BLaER1 (cell line): ENCODE results near the gene SFXN3.

Experiments used
- H3K27ac ChIP-seq: shearing (Covaris generic); formaldehyde crosslinking; 2 replicates; pipeline ENCODE4 v1.8.1; 2022
- H3K27me3 ChIP-seq: shearing (Covaris generic); formaldehyde crosslinking; 2 replicates; pipeline ENCODE4 v1.8.1; 2022
- H3K36me3 ChIP-seq: shearing (Covaris generic); formaldehyde crosslinking; 2 replicates; pipeline ENCODE4 v1.8.1; 2022
- H3K4me1 ChIP-seq: shearing (Covaris generic); formaldehyde crosslinking; 2 replicates; pipeline ENCODE4 v1.8.1; 2022
- H3K4me2 ChIP-seq: shearing (Covaris generic); formaldehyde crosslinking; 2 replicates; pipeline ENCODE4 v1.8.1; 2022
- H3K4me3 ChIP-seq: shearing (Covaris generic); formaldehyde crosslinking; 2 replicates; pipeline ENCODE4 v1.8.1; 2022
- H3K9ac ChIP-seq: shearing (Covaris generic); formaldehyde crosslinking; 2 replicates; pipeline ENCODE4 v1.8.1; 2022
- H3K9me3 ChIP-seq: shearing (Covaris generic); formaldehyde crosslinking; 2 replicates; pipeline ENCODE4 v1.8.1; 2022
- H4K20me1 ChIP-seq: shearing (Covaris generic); formaldehyde crosslinking; 2 replicates; pipeline ENCODE4 v1.8.1; 2022
- Cebpa-rat ChIP-seq: shearing (Covaris generic); IDR thresholded peaks from 2 replicates; pipeline ENCODE4 v1.8.1; 2022

Gene SFXN3

DNA sequence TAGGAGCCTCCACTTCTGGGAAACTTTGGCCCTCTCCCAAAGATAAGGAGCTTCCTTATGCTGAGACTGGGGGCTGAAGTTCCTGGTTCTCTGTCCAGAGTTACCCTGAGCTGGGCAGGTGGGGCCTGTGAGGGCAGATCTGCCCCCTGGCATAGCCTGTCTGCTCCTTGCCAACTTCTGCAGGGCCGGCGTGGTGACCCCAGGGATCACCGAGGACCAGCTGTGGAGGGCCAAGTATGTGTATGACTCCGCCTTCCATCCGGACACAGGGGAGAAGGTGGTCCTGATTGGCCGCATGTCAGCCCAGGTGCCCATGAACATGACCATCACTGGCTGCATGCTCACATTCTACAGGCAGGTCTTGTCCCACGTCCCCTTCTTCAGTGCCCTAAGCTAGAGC is 4.3 kb downstream of the SFXN3 start:
- Histone ChIP-seq H3K4me2 (no peak overlapping the region), H3K9me3 (no peaks in the 10 kb centered on the region), H3K36me3 (peaks cover 58% of the 10 kb centered on the region), H3K27me3 (no peaks in the 10 kb centered on the region), H3K4me1 (peaks cover 19% of the 10 kb centered on the region), H4K20me1 (peaks cover 20% of the 10 kb centered on the region), H3K9ac (no peak overlapping the region), H3K27ac (no peak overlapping the region), H3K4me3 (no peak overlapping the region)
- TF ChIP-seq Cebpa-rat: no peak

DNA sequence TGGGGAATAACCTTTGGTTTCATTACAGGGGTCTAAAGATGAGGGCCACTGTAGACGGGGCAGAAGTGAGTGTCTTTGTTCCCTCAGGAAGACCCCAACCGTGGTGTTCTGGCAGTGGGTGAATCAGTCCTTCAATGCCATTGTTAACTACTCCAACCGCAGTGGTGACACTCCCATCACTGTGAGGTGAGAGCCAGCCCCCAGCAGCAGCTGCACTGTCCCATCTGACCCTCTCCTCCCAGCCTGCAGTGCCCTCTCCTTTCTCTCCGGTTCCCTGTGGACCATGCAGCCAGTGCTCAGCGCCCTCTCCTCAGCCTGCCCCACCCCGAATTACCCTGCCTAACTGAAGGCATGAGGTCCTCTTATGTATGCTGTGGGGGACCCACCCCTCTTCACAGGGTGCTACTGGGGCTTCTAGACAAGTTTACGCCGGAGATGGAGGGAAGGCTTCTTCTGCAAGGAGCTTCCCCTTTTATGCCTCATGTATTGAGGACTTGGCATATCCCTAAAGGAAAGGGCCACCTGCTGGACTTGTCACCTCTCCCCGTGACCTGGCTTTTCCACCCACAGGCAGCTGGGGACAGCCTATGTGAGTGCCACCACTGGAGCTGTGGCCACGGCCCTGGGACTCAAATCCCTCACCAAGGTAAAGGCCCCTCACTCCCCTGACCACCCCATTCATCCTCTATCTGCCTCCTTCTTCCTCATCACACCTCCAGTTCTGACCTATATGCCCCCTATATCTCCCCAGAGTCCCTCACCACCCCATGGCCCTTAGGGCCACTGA is 5.1 kb downstream of the SFXN3 start:
- no peaks in the 10 kb centered on the region for H3K27me3 ChIP-seq
- H3K9ac ChIP-seq: no peak overlapping the region
- H3K4me3 ChIP-seq: no peak overlapping the region
- peaks cover 58% of the 10 kb centered on the region for H3K36me3 ChIP-seq
- peaks cover 17% of the 10 kb centered on the region for H3K4me1 ChIP-seq
- H3K27ac ChIP-seq: no peak overlapping the region
- H3K9me3 ChIP-seq: no peaks in the 10 kb centered on the region
- no peak overlapping the region for H3K4me2 ChIP-seq
- TF ChIP-seq Cebpa-rat: no peak
- H4K20me1 ChIP-seq: peaks cover 20% of the 10 kb centered on the region

- TF ChIP-seq Cebpa-rat: no peak
- H3K27ac ChIP-seq: no peak overlapping the region
These were observed 5.7 kb downstream of the SFXN3 start for GRCh38 chr10:101036726-101037125.

GRCh38 chr10:101038484-101038883 is 7.5 kb downstream of the SFXN3 start:
- Histone ChIP-seq H3K27me3 (no peaks in the 10 kb centered on the region), H3K9me3 (no peaks in the 10 kb centered on the region), H3K4me3 (no peak overlapping the region), H3K4me1 (peaks cover 28% of the 10 kb centered on the region), H3K27ac (no peak overlapping the region), H3K9ac (no peak overlapping the region), H4K20me1 (peaks cover 11% of the 10 kb centered on the region), H3K36me3 (peaks cover 58% of the 10 kb centered on the region), H3K4me2 (no peak overlapping the region)
- no peak for TF ChIP-seq Cebpa-rat

More at GRCh38 chr10:101036726-101037125, 5.7 kb downstream of the SFXN3 start:
- Histone ChIP-seq H3K4me3 (no peak overlapping the region), H4K20me1 (peaks cover 20% of the 10 kb centered on the region), H3K27me3 (no peaks in the 10 kb centered on the region), H3K36me3 (peaks cover 58% of the 10 kb centered on the region), H3K4me2 (no peak overlapping the region), H3K9ac (no peak overlapping the region), H3K9me3 (no peaks in the 10 kb centered on the region), H3K4me1 (peaks cover 23% of the 10 kb centered on the region)

DNA sequence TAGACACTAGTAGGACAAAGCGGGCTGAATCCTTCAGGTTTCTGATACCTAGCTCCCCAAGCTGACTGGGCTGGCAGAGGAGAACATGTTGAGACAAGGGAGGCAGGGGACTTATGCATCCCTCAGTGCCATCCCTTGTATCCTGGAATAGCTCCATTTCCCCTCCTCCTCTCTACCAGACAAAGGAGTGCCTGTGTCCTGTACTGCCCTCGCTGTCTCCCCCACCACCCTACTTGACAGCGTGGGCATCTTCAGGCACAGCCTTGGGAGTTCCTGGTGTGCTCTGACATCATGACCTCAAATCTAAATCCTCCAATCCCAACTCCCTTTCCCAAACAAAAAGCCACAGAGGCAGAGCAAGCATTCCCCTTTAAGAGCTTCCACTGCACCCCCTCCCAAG is 9.0 kb downstream of the SFXN3 start:
- H3K27me3 ChIP-seq: peaks cover 1% of the 10 kb centered on the region; the same call in 1 of the 2 replicates
- no peak overlapping the region for H3K27ac ChIP-seq
- H3K36me3 ChIP-seq: peaks cover 52% of the 10 kb centered on the region
- no peak overlapping the region for H3K4me2 ChIP-seq
- peaks cover 5% of the 10 kb centered on the region for H4K20me1 ChIP-seq
- TF ChIP-seq Cebpa-rat: no peak
- peaks cover 33% of the 10 kb centered on the region for H3K4me1 ChIP-seq
- H3K4me3 ChIP-seq: no peak overlapping the region
- no peak overlapping the region for H3K9ac ChIP-seq
- H3K9me3 ChIP-seq: no peaks in the 10 kb centered on the region

- Histone ChIP-seq H3K36me3 (peaks cover 44% of the 10 kb centered on the region), H3K4me2 (peak overlapping the region; percentile 93; the same call in 1 of the 2 replicates), H3K27ac (no peak overlapping the region), H3K4me1 (peaks cover 33% of the 10 kb centered on the region), H3K9me3 (no peaks in the 10 kb centered on the region), H3K9ac (no peak overlapping the region), H3K27me3 (peaks cover 6% of the 10 kb centered on the region; the same call in 1 of the 2 replicates), H4K20me1 (no peaks in the 10 kb centered on the region), H3K4me3 (no peak overlapping the region)
- no peak for TF ChIP-seq Cebpa-rat
These were observed 9.8 kb downstream of the SFXN3 start for GRCh38 chr10:101040851-101041250.

DNA sequence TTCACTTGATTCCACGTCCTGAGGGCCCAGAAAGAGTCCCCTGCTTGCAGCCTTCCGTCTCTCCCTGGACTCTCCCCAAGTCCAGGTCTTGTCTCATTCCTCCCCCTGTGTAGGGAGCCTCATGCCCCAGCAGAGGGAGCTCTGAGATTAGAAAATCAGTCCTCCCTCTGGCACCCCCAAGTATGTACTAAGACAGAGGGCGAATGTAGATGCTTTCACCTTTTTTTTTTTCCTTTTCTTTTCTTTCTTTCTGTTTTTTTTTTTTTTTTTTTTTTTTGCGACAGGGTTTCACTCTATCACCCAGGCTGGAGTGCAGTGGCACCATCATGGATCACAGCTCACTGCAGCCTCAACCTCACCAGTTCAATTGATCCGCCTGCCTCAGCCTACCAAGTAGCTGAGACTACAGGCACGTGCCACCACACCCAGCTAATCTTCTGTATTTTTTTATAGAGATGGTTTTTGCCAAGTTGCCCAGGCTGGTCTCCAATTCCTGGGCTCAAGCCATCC is 10.3 kb downstream of the SFXN3 start:
- no peak overlapping the region for H3K9ac ChIP-seq
- no peaks in the 10 kb centered on the region for H3K9me3 ChIP-seq
- peak overlapping the region; percentile 93 for H3K4me2 ChIP-seq
- H3K36me3 ChIP-seq: peaks cover 39% of the 10 kb centered on the region
- H3K27ac ChIP-seq: no peak overlapping the region
- H4K20me1 ChIP-seq: no peaks in the 10 kb centered on the region
- H3K27me3 ChIP-seq: peaks cover 11% of the 10 kb centered on the region
- peaks cover 33% of the 10 kb centered on the region for H3K4me1 ChIP-seq
- H3K4me3 ChIP-seq: no peak overlapping the region
- TF ChIP-seq Cebpa-rat: no peak

- Histone ChIP-seq H3K4me2 (peak overlapping the region; percentile 93), H3K9ac (peak overlapping the region; percentile 76; the same call in 1 of the 2 replicates), H3K27ac (peak overlapping the region; percentile 80), H3K27me3 (peaks cover 19% of the 10 kb centered on the region), H3K36me3 (peaks cover 31% of the 10 kb centered on the region), H3K4me1 (peaks cover 40% of the 10 kb centered on the region), H3K9me3 (no peaks in the 10 kb centered on the region), H3K4me3 (peak overlapping the region; percentile 72), H4K20me1 (no peaks in the 10 kb centered on the region)
- no peak for TF ChIP-seq Cebpa-rat
These were observed 11.1 kb downstream of the SFXN3 start for GRCh38 chr10:101042118-101042517.

- H3K27me3 ChIP-seq: peaks cover 26% of the 10 kb centered on the region
- peak overlapping the region; percentile 72 for H3K4me3 ChIP-seq
- no peaks in the 10 kb centered on the region for H4K20me1 ChIP-seq
- peak overlapping the region; percentile 80 for H3K27ac ChIP-seq
- H3K9me3 ChIP-seq: no peaks in the 10 kb centered on the region
- no peak for TF ChIP-seq Cebpa-rat
- peaks cover 45% of the 10 kb centered on the region for H3K4me1 ChIP-seq
- peak overlapping the region; percentile 76 for H3K9ac ChIP-seq
- H3K4me2 ChIP-seq: peak overlapping the region; percentile 93
- peaks cover 24% of the 10 kb centered on the region for H3K36me3 ChIP-seq
These were observed 11.8 kb downstream of the SFXN3 start for GRCh38 chr10:101042667-101043362.

DNA sequence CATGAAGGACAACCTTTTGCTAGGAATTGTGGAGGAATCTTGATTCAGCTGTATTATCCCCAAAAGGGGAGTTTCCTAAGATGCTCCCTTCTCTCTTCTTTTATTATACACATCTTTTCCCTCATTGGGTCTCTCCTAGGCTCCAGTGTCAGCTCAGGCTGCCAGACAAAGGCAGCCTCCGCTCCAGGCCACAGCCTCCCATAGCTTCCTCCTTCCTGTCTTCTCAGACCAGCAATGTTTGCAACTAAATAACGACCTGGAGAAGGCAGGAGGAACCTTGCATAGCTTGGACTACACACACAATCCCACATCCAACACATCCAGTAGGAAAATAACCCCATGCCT is 12.3 kb downstream of the SFXN3 start:
- peak overlapping the region; percentile 80 for H3K27ac ChIP-seq
- peaks cover 31% of the 10 kb centered on the region for H3K27me3 ChIP-seq
- H3K36me3 ChIP-seq: peaks cover 24% of the 10 kb centered on the region
- H3K4me3 ChIP-seq: peak overlapping the region; percentile 72
- peak overlapping the region; percentile 76 for H3K9ac ChIP-seq
- TF ChIP-seq Cebpa-rat: no peak
- peaks cover 45% of the 10 kb centered on the region for H3K4me1 ChIP-seq
- H3K9me3 ChIP-seq: no peaks in the 10 kb centered on the region
- H3K4me2 ChIP-seq: peak overlapping the region; percentile 93
- peaks cover 5% of the 10 kb centered on the region; the same call in 1 of the 2 replicates for H4K20me1 ChIP-seq
